ENCODE data around the gene PLXNC1. TPM values are rescaled to one million over a fixed set of nuclear protein-coding genes. Genes with fewer than 3 reads are reported as not detected.

PLXNC1 gene
- 0.32 and 0.37 TPM in 2 replicates for total RNA-seq (2011; cell fraction: chromatin; rRNA removed; ENCODE audit: low replicate concordance)
- total RNA-seq (2011; cell fraction: nucleolus; rRNA removed), result under 0.01 TPM in 1 of 2 replicates, not detected in the other
- total RNA-seq (2011; cell fraction: nucleoplasm; rRNA removed), result 0.23 and 0.29 TPM in 2 replicates
- total RNA-seq (2014; rRNA removed), result 0.14 and 0.16 TPM in 2 replicates
- 0.18 and 0.45 TPM in 2 replicates for total RNA-seq (2014; rRNA removed; fragmentation: Illumina TruSeq; extraction: Trizol)
- total RNA-seq (2015; rRNA removed; fragmentation: Illumina TruSeq; extraction: Trizol), result 0.30 and 0.87 TPM in 2 replicates
- 0.33 and 0.42 TPM in 2 replicates for total RNA-seq (2021)
- 0.12 and 0.53 TPM in 2 replicates for polyA plus RNA-seq (2011; rRNA removed)
- 0.01 and 0.25 TPM in 2 replicates for polyA plus RNA-seq (2011; cell fraction: cytosol; rRNA removed)
- polyA plus RNA-seq (2011; cell fraction: nucleus; rRNA removed), result 0.14 and 0.77 TPM in 2 replicates
- 0.59 and 1.0 TPM in 2 replicates for polyA plus RNA-seq (2012)
- 0.21 and 0.44 TPM in 2 replicates for polyA plus RNA-seq (2014; fragmentation: Illumina TruSeq; extraction: Trizol)
- polyA plus RNA-seq (2014; fragmentation: Nextera tagmentation; extraction: Ambion mirVana), result under 1 TPM; 0.28 to 0.55 TPM
- 0.08 TPM in 2 replicates for polyA plus RNA-seq (2014; rRNA removed)
- 0.12 and 1.7 TPM in 2 replicates for polyA minus RNA-seq (2011; rRNA and poly(A)+ RNA removed)
- polyA minus RNA-seq (2011; cell fraction: cytosol; rRNA and poly(A)+ RNA removed), result 0.76 TPM in 1 of 2 replicates, not detected in the other
- polyA minus RNA-seq (2011; cell fraction: nucleus; rRNA and poly(A)+ RNA removed), result under 0.01 and 1.2 TPM in 2 replicates
- percentile 30 among the genes with signal in this experiment for Bru-seq, nascent RNA
- BruChase-seq, experiment 1, labeled RNA remaining after a 2-hour chase, result percentile 20 among the genes with signal in this experiment
- percentile 22 among the genes with signal in this experiment for BruChase-seq, experiment 2, labeled RNA remaining after a 6-hour chase
- long read RNA-seq, experiment 1, partial matches to known transcripts, result 0 of 4 reads
- long read RNA-seq, experiment 1, other reads (novel, unspliced or antisense), result 4 of 4 reads
- long read RNA-seq, experiment 2, partial matches to known transcripts, result 0 of 1 reads
- long read RNA-seq, experiment 2, other reads (novel, unspliced or antisense), result 1 of 1 reads
- long read RNA-seq, experiment 3, result 0 reads

DNA sequence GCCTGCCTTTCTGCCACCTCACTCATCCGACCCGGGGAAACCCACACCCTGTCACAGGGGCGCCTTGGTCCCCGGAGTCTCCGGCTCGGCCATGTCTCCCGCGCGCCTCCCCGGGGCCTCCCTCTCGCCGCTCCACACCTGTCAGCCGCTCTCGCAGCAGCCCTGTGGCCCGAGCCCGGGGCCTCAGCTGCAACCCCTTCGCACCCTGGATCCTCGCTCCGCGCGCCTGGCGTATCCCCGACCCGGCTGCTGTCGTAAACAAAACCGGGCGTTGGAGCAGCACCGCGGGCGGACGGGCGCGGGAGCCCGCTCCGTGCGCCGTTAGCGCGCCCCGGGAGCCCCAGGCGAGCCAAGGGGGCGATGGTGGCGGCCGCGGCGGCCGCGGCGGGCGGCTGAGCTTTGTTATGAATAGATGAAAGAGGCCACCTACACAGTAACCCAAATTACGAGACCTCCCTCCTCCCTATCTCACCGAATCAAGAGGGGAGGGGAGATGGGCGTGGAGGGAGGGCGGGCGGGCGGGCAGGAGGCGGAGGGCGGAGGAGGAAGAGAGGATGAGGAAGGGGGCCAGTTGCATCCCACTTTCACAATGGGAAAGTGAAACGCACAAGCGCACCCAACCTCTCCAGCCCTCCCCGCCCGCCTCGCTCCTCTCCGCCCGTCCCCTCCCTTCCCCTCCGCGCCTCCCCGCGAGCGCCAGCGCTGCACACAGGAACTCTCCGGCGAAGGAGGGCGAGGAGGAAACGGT, at the start of gene PLXNC1:
Gene PLXNC1 (plus strand): TSS at position 587 of the 748 bp plus-strand sequence. CDS start 395 bp downstream, outside the sequence.
- H2AFZ ChIP-seq (ENCODE audit: low read depth, low read length), result no peak within 1 kb of the TSS
- FAIRE-seq, result no peak
- no peak within 1 kb of the TSS for H3K4me3 ChIP-seq
- no peaks in the 10 kb centered on the region for H3K9me1 ChIP-seq (ENCODE audit: control insufficient read depth, insufficient read depth, low read length)
- 8% methylated on average over 24 of the region's 75 CpGs for WGBS (ENCODE audit: insufficient coverage, low coverage, missing lambda C conversion rate)
- intact Hi-C loops (cut with micrococcal nuclease) (no loop called here), in situ Hi-C loops (cut with MboI) (no loop called here)
- no peak for ATAC-seq
- ChIA-PET CTCF (ENCODE audit: low intra/inter-chr PET ratio) (interaction anchor here (0.7 kb wide), 1 partner anchor 374 kb away, joined by 3 read pairs; no protein-coding TSS in a partner anchor), POLR2A (no interaction called here)
- H3K27me3 ChIP-seq (ENCODE audit: control insufficient read depth in 2 of 2, insufficient read depth in 2 of 2, low read length in 2 of 2), result peaks cover 21 to 55% of the 10 kb centered on the region in 2 experiments; a peak in 4 of 5 replicates
- H4K20me1 ChIP-seq (replicated peaks; ENCODE audit: control insufficient read depth, insufficient read depth, low read length), result no peaks in the 10 kb centered on the region
- no TSS peak for BruUV-seq (replicated peaks)
- peaks cover 9 to 19% of the 10 kb centered on the region in 2 experiments; a peak in 4 of 5 replicates for H3K4me1 ChIP-seq (replicated peaks in 1 of 2; ENCODE audit: control insufficient read depth in 2 of 2, insufficient read depth in 2 of 2, low read length in 2 of 2)
- no peak within 1 kb of the TSS for H3K9ac ChIP-seq (ENCODE audit: insufficient read depth in 1 of 2, low read depth in 2 of 2, low read length in 2 of 2)
- no peak for DNase-seq (ENCODE audit: extremely low read depth in 1 of 4, low spot score in 3 of 4)
- H3K9me3 ChIP-seq (replicated peaks; ENCODE audit: control insufficient read depth, insufficient read depth, low read depth, low read length), result no peaks in the 10 kb centered on the region
- H3K79me2 ChIP-seq (ENCODE audit: control insufficient read depth, insufficient read depth, low read length), result no peaks in the 10 kb centered on the region
- no peaks in the 10 kb centered on the region for H3K36me3 ChIP-seq (ENCODE audit: control insufficient read depth, insufficient read depth, low read length)
- H3K4me2 ChIP-seq (ENCODE audit: insufficient read depth, low read length), result no peak within 1 kb of the TSS
- H3K27ac ChIP-seq (ENCODE audit: extremely low read depth, low read depth, low read length), result no peak within 1 kb of the TSS
- TF ChIP-seq, protein P1, sequence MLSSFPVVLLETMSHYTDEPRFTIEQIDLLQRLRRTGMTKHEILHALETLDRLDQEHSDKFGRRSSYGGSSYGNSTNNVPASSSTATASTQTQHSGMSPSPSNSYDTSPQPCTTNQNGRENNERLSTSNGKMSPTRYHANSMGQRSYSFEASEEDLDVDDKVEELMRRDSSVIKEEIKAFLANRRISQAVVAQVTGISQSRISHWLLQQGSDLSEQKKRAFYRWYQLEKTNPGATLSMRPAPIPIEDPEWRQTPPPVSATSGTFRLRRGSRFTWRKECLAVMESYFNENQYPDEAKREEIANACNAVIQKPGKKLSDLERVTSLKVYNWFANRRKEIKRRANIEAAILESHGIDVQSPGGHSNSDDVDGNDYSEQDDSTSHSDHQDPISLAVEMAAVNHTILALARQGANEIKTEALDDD (IDR thresholded peaks at IDR 0.05), result no peak
- TF ChIP-seq, protein P2, sequence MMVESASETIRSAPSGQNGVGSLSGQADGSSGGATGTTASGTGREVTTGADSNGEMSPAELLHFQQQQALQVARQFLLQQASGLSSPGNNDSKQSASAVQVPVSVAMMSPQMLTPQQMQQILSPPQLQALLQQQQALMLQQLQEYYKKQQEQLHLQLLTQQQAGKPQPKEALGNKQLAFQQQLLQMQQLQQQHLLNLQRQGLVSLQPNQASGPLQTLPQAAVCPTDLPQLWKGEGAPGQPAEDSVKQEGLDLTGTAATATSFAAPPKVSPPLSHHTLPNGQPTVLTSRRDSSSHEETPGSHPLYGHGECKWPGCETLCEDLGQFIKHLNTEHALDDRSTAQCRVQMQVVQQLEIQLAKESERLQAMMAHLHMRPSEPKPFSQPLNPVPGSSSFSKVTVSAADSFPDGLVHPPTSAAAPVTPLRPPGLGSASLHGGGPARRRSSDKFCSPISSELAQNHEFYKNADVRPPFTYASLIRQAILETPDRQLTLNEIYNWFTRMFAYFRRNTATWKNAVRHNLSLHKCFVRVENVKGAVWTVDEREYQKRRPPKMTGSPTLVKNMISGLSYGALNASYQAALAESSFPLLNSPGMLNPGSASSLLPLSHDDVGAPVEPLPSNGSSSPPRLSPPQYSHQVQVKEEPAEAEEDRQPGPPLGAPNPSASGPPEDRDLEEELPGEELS (CRISPR knock-in tag; IDR thresholded peaks at IDR 0.05; ENCODE audit: borderline replicate concordance), result no peak
- TF ChIP-seq SRSF7 (optimal IDR thresholded peaks at IDR 0.05; ENCODE audit: low read depth, low read length) (no peak), SOX6 (IDR thresholded peaks at IDR 0.05) (no peak), TRIM28 (IDR thresholded peaks at IDR 0.05) (no peak), ADNP (tag; IDR thresholded peaks at IDR 0.05) (no peak)
- TF ChIP-seq, protein P3, sequence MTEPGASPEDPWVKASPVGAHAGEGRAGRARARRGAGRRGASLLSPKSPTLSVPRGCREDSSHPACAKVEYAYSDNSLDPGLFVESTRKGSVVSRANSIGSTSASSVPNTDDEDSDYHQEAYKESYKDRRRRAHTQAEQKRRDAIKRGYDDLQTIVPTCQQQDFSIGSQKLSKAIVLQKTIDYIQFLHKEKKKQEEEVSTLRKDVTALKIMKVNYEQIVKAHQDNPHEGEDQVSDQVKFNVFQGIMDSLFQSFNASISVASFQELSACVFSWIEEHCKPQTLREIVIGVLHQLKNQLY (CRISPR knock-in tag; conservative IDR thresholded peaks at IDR 0.05), result no peak

All from K562 (cell line).